Thoracic aorta (tissue), 2 donors: ENCODE results near the gene TMED8. TPM values are rescaled to one million over a fixed set of nuclear protein-coding genes. Genes with fewer than 3 reads are reported as not detected.

ENCODE experiments used
- ATAC-seq: fragments of 150-250 bp; one replicate; pipeline ENCODE4 v1.8.0; 2017; ENCODE audit warnings: low read depth; ENCODE audit not compliant: insufficient number of reproducible peaks, low FRiP score
- DNase-seq: peaks from one replicate; pipeline ENCODE4 v3.0.0-alpha.2; 2020; ENCODE audit warnings: low spot score
- H3K27ac ChIP-seq, 2 donors: fragments of 200-600 bp; sonication (generic); 1 replicate in 1 of 2; 2 replicates in 1 of 2; pipeline ENCODE4 v1.5.1; 2016; ENCODE audit warnings: mild to moderate bottlenecking in 2 of 2, moderate library complexity in 2 of 2
- H3K27me3 ChIP-seq: fragments of 200-600 bp; sonication (generic); replicated peaks from 2 replicates; pipeline ENCODE4 v1.6.0; 2016; ENCODE audit warnings: mild to moderate bottlenecking; ENCODE audit not compliant: insufficient read depth
- H3K36me3 ChIP-seq: fragments of 200-600 bp; sonication (generic); one replicate; pipeline ENCODE4 v1.5.1; 2016
- H3K4me1 ChIP-seq, 2 donors: fragments of 200-600 bp; sonication (generic); 1 replicate in 1 of 2; 2 replicates in 1 of 2; pipeline versions ENCODE4 v1.5.1 to v1.6.0; 2016; ENCODE audit warnings: low read depth in 2 of 2, mild to moderate bottlenecking in 1 of 2; ENCODE audit not compliant: control insufficient read depth in 1 of 2
- H3K4me3 ChIP-seq: fragments of 200-600 bp; sonication (generic); 2 replicates; pipeline ENCODE4 v1.5.1; 2016; ENCODE audit warnings: mild to moderate bottlenecking
- H3K9me3 ChIP-seq: fragments of 200-600 bp; sonication (generic); 2 replicates; pipeline ENCODE4 v1.5.1; 2016
- CTCF ChIP-seq: fragments of 200-600 bp; sonication (generic); IDR thresholded peaks from one replicate; pipeline ENCODE4 v1.5.1; 2019; ENCODE audit warnings: antibody characterized with exemption
- total RNA-seq, 2 donors: library from RNA; depleted of rRNA; stranded (reverse); fragments of >200 nt; gene quantifications; one replicate each; pipeline versions ENCODE4 v1.1.0 to v1.2.3, GENCODE V29; 2016

Gene TMED8
- total RNA-seq, 2 donors from 2014 or later = 10.0 to 12.0 TPM

GRCh38 chr14:77313371-77313770 is 63.5 kb downstream of the TMED8 start:
- no peak overlapping the region for H3K27ac ChIP-seq
- TF ChIP-seq CTCF = no peak
- ATAC-seq (no peak), DNase-seq (no peak)
- H3K4me1 ChIP-seq = no peaks in the 10 kb centered on the region
- H3K36me3 ChIP-seq = no peaks in the 10 kb centered on the region
- H3K4me3 ChIP-seq = no peak overlapping the region
- no peaks in the 10 kb centered on the region for H3K9me3 ChIP-seq
- H3K27me3 ChIP-seq = no peaks in the 10 kb centered on the region

GRCh38 chr14:77311217-77311616 is 65.7 kb downstream of the TMED8 start:
- no peaks in the 10 kb centered on the region for H3K36me3 ChIP-seq
- H3K27ac ChIP-seq = no peak overlapping the region
- TF ChIP-seq CTCF = no peak
- H3K4me1 ChIP-seq = peaks cover 5 to 16% of the 10 kb centered on the region in 2 donors
- H3K4me3 ChIP-seq = no peak overlapping the region
- DNase-seq (no peak), ATAC-seq (no peak)
- H3K27me3 ChIP-seq = no peaks in the 10 kb centered on the region
- H3K9me3 ChIP-seq = no peaks in the 10 kb centered on the region

- DNase-seq (no peak), ATAC-seq (no peak)
- no peaks in the 10 kb centered on the region for H3K9me3 ChIP-seq
- no peaks in the 10 kb centered on the region for H3K27me3 ChIP-seq
- H3K4me1 ChIP-seq = peaks cover 5 to 16% of the 10 kb centered on the region in 2 donors
- H3K4me3 ChIP-seq = no peak overlapping the region
- TF ChIP-seq CTCF = no peak
- no peaks in the 10 kb centered on the region for H3K36me3 ChIP-seq
- H3K27ac ChIP-seq = no peak overlapping the region
These were observed 66.9 kb downstream of the TMED8 start for GRCh38 chr14:77310026-77310425.

GRCh38 chr14:77309131-77309530 is 67.8 kb downstream of the TMED8 start:
- Histone ChIP-seq H3K27me3 (no peaks in the 10 kb centered on the region), H3K27ac (no peak overlapping the region), H3K36me3 (peaks cover 6% of the 10 kb centered on the region), H3K9me3 (no peaks in the 10 kb centered on the region), H3K4me1 (peaks cover 5 to 16% of the 10 kb centered on the region in 2 donors), H3K4me3 (no peak overlapping the region)
- no peak for DNase-seq
- no peak for TF ChIP-seq CTCF
- ATAC-seq = no peak

- peak overlapping the region in 1 of 2 donors; percentile 28 for H3K27ac ChIP-seq
- peaks cover 5 to 16% of the 10 kb centered on the region in 2 donors for H3K4me1 ChIP-seq
- DNase-seq (no peak), ATAC-seq (no peak)
- H3K4me3 ChIP-seq = no peak overlapping the region
- H3K9me3 ChIP-seq = no peaks in the 10 kb centered on the region
- peaks cover 6% of the 10 kb centered on the region for H3K36me3 ChIP-seq
- TF ChIP-seq CTCF = no peak
- H3K27me3 ChIP-seq = no peaks in the 10 kb centered on the region
These were observed 69.9 kb downstream of the TMED8 start for GRCh38 chr14:77306851-77307496.
